Fibroblast of the aortic adventitia (primary cell): ENCODE data around the gene MYB. TPM values are rescaled to one million over a fixed set of nuclear protein-coding genes. Genes with fewer than 3 reads are reported as not detected.

Source experiments
- DNase-seq: peaks from one replicate; pipeline ENCODE4 v3.0.0-alpha.2; 2010; ENCODE audit warnings: low read depth
- H3K4me3 ChIP-seq: 2 replicates; pipeline ENCODE4 v1.5.1; 2011; ENCODE audit warnings: low read depth, mild to moderate bottlenecking, control low read depth, low read length, moderate library complexity
- total RNA-seq: library from RNA; depleted of rRNA; stranded (reverse); fragments of >200 nt; gene quantifications from 2 replicates; pipeline ENCODE4 v1.2.3, GENCODE V29; 2012; ENCODE audit warnings: low replicate concordance
- TF ChIP-seq, protein P1 (sequence below): IDR thresholded peaks from 2 replicates; pipeline ENCODE4 v1.5.1; 2011; ENCODE audit warnings: mild to moderate bottlenecking, low read length, control low read depth, inconsistent platforms; ENCODE audit not compliant: insufficient read depth

MYB gene
- total RNA-seq, 1 donor: 0.54 TPM

DNA sequence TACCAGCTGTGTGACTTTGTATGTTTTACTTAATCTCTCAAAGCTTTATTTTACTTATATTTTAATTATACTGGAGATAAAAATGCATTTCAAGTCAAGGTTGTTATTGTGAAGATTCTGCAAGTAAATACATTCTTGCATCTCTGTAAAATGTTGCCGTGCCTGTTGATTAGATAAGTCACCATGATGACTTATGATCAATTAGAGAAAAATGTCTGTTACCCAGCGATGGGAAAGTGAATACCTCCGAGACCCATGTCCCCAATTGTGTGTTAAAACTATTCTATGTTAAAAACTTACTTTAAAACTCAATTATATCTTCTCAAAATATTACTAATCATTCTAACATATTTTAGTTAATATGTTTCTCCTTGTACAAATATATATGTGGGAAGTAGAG lies 39.9 kb downstream of the MYB start:
- H3K4me3 ChIP-seq: no peak overlapping the region
- TF ChIP-seq, protein P1, sequence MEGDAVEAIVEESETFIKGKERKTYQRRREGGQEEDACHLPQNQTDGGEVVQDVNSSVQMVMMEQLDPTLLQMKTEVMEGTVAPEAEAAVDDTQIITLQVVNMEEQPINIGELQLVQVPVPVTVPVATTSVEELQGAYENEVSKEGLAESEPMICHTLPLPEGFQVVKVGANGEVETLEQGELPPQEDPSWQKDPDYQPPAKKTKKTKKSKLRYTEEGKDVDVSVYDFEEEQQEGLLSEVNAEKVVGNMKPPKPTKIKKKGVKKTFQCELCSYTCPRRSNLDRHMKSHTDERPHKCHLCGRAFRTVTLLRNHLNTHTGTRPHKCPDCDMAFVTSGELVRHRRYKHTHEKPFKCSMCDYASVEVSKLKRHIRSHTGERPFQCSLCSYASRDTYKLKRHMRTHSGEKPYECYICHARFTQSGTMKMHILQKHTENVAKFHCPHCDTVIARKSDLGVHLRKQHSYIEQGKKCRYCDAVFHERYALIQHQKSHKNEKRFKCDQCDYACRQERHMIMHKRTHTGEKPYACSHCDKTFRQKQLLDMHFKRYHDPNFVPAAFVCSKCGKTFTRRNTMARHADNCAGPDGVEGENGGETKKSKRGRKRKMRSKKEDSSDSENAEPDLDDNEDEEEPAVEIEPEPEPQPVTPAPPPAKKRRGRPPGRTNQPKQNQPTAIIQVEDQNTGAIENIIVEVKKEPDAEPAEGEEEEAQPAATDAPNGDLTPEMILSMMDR: no peak
- no peak for DNase-seq

DNA sequence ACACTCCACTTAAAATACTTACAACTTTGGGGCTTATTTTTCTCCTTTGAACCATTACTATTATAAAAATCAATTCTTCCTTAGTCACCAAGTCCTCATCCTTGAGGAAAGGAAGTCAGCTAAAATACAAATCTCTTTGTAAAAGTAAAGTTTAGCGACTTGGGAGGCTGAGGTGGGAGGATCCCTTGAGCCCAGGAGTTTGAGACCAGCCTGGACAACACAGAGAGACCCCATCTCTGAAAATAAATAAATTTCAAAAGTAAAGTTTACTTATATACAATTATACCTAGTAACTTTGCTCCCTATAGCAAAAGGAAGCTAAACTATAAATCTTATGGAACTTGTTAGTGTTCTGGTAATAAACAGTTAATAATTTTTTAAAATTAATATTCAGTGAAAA lies 40.4 kb downstream of the MYB start:
- H3K4me3 ChIP-seq: no peak overlapping the region
- DNase-seq: no peak
- TF ChIP-seq, protein P1: no peak

DNA sequence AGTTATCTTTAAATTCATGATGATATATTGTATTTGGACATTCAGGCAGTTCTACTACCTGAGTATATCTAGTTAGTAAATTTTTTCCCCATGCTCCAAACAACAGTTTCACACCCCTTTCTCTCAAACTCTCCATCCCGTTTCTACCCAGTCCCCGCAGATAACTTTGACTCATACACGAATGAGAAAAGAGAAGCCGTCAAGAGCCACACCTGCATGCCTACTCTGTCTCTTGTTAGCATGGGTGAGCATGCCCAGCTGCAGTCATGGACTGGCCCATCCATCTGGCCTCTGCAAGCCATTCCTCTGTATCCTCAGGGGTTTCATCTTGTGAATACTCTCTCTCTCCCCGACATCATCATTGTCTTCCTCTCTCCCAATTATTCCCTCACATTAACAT lies 41.5 kb downstream of the MYB start:
- H3K4me3 ChIP-seq: no peak overlapping the region
- no peak for DNase-seq
- TF ChIP-seq, protein P1: no peak

DNA sequence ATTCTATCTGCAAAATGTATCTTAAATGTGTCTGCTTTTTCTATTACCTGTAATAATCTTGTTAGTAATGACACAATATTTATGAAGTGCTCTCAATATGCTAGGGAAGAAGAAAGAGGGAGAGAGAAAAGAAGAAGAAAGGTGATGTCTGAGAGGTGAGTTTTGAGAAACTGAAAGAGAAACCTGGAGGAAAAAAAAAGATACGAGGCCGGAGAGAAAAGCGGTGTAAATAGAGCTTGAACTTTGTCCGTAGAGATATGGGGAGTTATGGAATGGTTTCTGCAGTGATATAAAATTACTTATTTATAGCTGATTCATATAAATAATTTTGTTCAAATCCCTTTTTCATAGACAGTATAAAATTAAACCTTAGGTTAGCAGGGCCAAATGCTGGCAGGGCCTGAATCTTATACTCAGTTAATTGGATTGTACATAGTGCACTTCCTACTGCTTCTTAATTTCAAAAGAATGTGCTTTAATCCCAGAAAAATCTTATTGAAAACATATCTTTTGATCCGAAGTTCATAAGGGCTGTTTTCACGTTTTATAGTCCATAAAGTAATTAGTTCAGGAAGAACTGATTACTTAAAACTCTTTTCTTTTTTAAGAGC lies 43.0 kb downstream of the MYB start:
- no peak overlapping the region for H3K4me3 ChIP-seq
- TF ChIP-seq, protein P1: no peak
- no peak for DNase-seq

DNA sequence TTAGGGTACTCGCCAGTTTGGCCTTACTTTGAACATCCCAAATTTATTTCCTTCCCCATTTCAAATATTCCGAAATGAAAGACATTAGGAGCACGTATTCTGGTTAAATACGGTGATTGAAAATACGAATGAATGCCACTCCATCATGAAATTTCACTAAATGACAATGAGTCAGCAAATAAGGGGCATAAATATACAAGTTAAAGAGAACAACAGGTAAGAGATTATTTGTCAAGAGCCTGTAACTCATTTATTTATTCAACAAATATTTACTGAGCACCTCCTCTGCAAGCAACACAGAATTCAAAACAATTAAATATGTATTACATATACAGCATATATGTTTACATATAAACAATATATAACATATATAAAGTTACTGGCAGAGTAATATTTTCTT lies 44.8 kb downstream of the MYB start:
- no peak overlapping the region for H3K4me3 ChIP-seq
- TF ChIP-seq, protein P1: no peak
- DNase-seq: no peak

DNA sequence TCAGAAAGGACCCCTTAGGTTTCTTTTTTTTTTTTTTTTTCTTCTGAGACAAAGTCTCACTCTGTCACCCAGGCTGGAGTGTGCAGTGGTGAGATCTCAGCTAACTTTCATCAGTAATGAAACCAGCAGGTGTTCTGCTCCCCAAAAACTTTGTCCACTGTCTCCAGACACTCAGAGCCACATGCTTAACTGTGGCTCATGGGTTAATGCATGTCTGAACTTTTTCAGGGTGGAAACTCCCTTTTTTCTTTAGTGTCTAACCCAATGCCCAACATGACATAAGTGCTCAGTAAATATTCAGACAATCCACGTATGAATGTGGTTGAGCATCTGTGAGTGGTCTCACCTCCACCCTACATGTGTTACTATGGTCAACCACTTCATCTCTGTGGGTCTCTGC lies 45.4 kb downstream of the MYB start:
- no peak for DNase-seq
- no peak overlapping the region for H3K4me3 ChIP-seq
- TF ChIP-seq, protein P1: no peak

DNA sequence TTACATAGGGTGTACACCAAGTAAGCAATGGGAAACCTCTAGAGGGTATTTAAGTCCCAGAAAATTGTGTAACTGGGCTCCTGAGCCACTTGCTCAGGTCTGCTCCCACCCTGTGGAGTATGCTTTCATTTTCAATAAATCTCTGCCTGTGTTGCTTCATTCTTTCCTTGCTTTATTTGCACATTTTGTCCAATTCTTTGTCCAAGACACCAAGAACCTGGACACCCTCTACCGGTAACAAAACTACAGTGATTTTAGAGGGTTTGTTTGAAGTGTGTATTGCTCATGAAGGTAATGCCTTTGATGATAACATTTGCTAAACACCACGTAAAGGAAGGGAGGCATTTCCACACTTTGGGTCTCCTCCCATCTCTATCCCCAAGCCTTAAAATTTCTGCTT lies 46.2 kb downstream of the MYB start:
- H3K4me3 ChIP-seq: no peak overlapping the region
- TF ChIP-seq, protein P1: no peak
- no peak for DNase-seq
